Activated CD8-positive, alpha-beta T cell treated with anti-CD3 and anti-CD28 coated beads, Interleukin-2, amount 10 ng/mL, durations not matched to agents 7 days and 5 days (primary cell): ENCODE results near the gene FANCF. TPM values are rescaled to one million over a fixed set of nuclear protein-coding genes. Genes with fewer than 3 reads are reported as not detected.

Experiments
- ATAC-seq: fragments of 150-1000 bp; cut with Tn5 transposase; one replicate; pipeline ENCODE4 v1.10.0; 2021; ENCODE audit warnings: moderate library complexity
- CTCF ChIA-PET: fragments of 350-600 bp; sonication (Branson Sonifier 250); formaldehyde crosslinking; loops from one replicate; lab custom pipeline; 2021; ENCODE audit warnings: antibody characterized with exemption; lab: Charles Lee
- POLR2A ChIA-PET: fragments of 350-600 bp; sonication (Branson Sonifier 250); formaldehyde crosslinking; loops from one replicate; lab custom pipeline; 2021; ENCODE audit warnings: antibody characterized with exemption; lab: Charles Lee
- DNase-seq: peaks from one replicate; pipeline ENCODE4 v3.0.0-alpha.2; 2020
- H3K27ac Mint-ChIP-seq: one replicate; pipeline ENCODE4 v1.8.0; 2021; ENCODE audit warnings: mild to moderate bottlenecking, mixed read lengths
- H3K27me3 Mint-ChIP-seq: one replicate; pipeline ENCODE4 v1.8.0; 2021; ENCODE audit warnings: low read depth, mixed read lengths
- H3K36me3 Mint-ChIP-seq: one replicate; pipeline ENCODE4 v1.8.0; 2021; ENCODE audit warnings: low read depth, mixed read lengths
- H3K4me1 Mint-ChIP-seq: one replicate; pipeline ENCODE4 v1.8.0; 2021; ENCODE audit warnings: low read depth, mixed read lengths
- H3K4me3 Mint-ChIP-seq: one replicate; pipeline ENCODE4 v1.8.0; 2021; ENCODE audit warnings: mild to moderate bottlenecking, mixed read lengths
- H3K9me3 Mint-ChIP-seq: one replicate; pipeline ENCODE4 v1.8.0; 2022; ENCODE audit warnings: mixed read lengths; ENCODE audit not compliant: insufficient read depth
- total RNA-seq, 2 experiments: library from RNA; stranded (reverse); gene quantifications; one replicate each; pipeline ENCODE4 v1.2.3, GENCODE V29; 2021

FANCF gene
- total RNA-seq, 2 experiments from 2014 or later = 14.6 to 14.7 TPM

DNA sequence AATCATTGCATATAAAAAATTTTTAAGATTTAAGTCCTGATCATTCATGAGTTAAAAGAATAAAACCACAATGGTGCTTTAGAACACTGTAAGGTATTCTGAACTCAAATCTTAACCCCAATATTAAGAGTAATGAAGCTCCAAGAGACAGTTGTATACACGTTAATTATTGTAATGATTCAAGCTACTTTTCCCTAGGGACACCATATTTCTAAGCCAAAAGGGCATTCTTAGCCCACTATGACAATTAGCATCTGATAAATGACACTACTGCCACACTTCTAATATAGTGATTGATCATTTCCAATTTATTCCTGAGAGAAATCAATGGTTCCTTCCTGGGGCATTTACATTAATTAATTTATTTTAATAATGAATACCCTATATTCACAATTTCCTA is 21.7 kb downstream of the FANCF start:
- no peaks in the 10 kb centered on the region for H3K36me3 Mint-ChIP-seq
- H3K27me3 Mint-ChIP-seq = peaks cover 4% of the 10 kb centered on the region
- H3K4me1 Mint-ChIP-seq = no peaks in the 10 kb centered on the region
- no peaks in the 10 kb centered on the region for H3K9me3 Mint-ChIP-seq
- no peak overlapping the region for H3K27ac Mint-ChIP-seq
- no peak overlapping the region for H3K4me3 Mint-ChIP-seq
- POLR2A ChIA-PET = no interaction called here
- DNase-seq (no peak), ATAC-seq (no peak)
- CTCF ChIA-PET = no interaction called here

DNA sequence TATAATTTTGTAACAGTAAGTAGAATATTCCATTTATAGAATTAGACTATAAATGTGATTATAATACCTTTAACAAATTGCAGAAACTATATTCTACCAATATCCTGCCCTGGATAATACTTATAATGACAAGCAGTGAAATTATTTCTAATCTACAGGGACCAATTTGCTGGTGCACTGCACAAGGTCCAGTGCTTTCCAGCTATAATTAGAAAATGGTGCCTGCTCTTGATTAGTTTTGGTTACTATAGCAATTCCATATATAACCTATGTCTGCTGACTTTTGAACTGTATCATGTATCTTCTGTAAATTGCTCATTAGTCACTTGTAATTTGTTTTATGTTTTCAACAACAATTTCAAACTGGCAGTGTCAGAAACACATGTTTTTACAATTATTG is 23.1 kb downstream of the FANCF start:
- Mint-ChIP-seq H3K9me3 (no peaks in the 10 kb centered on the region), H3K4me1 (no peaks in the 10 kb centered on the region), H3K27me3 (peaks cover 4% of the 10 kb centered on the region), H3K27ac (no peak overlapping the region), H3K4me3 (no peak overlapping the region), H3K36me3 (no peaks in the 10 kb centered on the region)
- CTCF ChIA-PET = no interaction called here
- POLR2A ChIA-PET = no interaction called here
- no peak for ATAC-seq
- DNase-seq = no peak

DNA sequence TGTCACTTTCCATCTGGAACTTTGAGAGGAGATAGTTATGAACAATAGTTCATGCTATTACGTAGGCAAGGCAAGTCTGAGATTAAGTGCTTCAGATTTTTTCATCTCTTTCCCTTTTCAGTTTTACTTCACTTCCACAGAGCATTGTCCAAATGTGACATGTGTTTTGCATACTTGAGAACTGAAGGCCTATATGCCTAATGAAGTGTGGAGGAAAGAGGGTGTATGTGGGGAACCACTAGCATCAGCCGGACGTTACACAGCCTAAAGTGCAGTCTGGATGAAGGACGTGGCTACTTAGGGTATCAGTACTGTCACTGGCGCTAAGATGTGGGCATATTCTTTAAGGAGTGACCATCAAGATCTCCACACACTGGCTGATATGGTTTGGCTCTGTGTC is 26.2 kb downstream of the FANCF start:
- Mint-ChIP-seq H3K36me3 (no peaks in the 10 kb centered on the region), H3K9me3 (no peaks in the 10 kb centered on the region), H3K27me3 (peaks cover 4% of the 10 kb centered on the region), H3K27ac (no peak overlapping the region), H3K4me3 (no peak overlapping the region), H3K4me1 (no peaks in the 10 kb centered on the region)
- ATAC-seq = no peak
- CTCF ChIA-PET = no interaction called here
- DNase-seq = no peak
- POLR2A ChIA-PET = no interaction called here

DNA sequence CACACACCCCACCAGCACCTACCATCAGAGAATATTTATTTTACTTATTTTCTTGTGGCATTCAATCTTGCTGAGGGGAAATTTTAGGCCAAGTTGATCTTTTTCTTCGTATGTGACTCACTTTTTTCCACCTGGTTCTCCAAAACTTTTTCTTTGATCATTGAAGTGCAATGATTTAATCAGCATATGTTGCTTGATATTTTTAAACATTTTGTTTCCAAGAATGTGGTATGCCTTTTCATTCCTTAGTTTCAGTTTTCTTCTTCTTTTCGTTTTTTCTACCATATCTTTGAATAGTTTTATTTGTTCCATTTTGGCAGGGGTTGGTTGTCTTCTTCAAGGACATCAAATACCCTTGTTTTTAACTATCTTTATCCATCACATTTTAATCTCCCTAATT is 28.6 kb downstream of the FANCF start:
- Mint-ChIP-seq H3K4me3 (no peak overlapping the region), H3K9me3 (no peaks in the 10 kb centered on the region), H3K4me1 (no peaks in the 10 kb centered on the region), H3K27me3 (peaks cover 4% of the 10 kb centered on the region), H3K27ac (no peak overlapping the region), H3K36me3 (no peaks in the 10 kb centered on the region)
- DNase-seq (no peak), ATAC-seq (no peak)
- ChIA-PET CTCF (no interaction called here), POLR2A (no interaction called here)

DNA sequence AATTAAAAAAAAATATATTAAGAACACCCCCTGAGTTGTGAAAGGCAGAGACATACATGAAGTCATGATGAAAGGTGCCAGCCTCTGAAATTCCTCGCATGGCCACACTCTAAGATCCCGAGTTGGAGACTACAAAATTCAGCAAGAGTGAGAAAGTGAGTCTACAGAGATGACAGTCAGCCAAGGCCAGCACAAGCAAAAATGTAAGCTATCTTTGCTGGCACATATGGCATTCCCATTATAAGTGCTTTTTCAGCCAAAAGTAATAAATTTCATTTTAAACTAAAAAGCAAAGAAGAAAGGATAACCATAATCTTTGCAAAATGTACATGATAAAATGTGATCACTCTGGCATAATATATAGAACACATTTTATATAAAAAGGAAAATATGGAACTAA is 40.6 kb downstream of the FANCF start:
- Mint-ChIP-seq H3K4me3 (no peak overlapping the region), H3K9me3 (no peaks in the 10 kb centered on the region), H3K4me1 (no peaks in the 10 kb centered on the region), H3K36me3 (no peaks in the 10 kb centered on the region), H3K27me3 (no peaks in the 10 kb centered on the region), H3K27ac (no peak overlapping the region)
- ChIA-PET POLR2A (no interaction called here), CTCF (no interaction called here)
- DNase-seq = no peak
- ATAC-seq = no peak

DNA sequence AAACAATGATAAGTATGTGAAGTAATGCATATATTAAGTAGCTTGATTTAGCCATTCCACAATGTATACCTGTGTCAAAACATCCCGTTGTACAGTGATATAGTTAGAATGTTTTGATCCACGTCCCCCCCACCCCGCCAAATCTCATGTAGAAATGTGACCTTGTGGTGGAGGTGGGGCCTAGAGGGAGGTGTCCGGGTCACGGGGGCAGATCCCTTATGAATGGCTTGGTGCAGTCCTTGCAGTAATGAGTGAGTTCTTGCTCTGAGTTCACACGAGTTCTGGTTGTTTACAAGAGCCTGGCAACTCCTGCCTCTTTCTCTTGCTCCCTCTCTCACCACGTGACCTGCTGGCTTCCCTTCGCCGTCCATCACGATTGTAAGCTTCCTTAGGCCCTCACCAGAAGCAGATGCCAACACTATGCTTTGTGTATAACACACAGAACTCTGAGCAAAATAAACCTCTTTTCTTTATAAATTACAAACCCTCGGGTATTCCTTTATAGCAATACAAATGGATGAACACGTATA is 41.6 kb downstream of the FANCF start:
- Mint-ChIP-seq H3K36me3 (no peaks in the 10 kb centered on the region), H3K4me1 (no peaks in the 10 kb centered on the region), H3K27me3 (no peaks in the 10 kb centered on the region), H3K9me3 (no peaks in the 10 kb centered on the region), H3K4me3 (no peak overlapping the region), H3K27ac (no peak overlapping the region)
- ATAC-seq = no peak
- no peak for DNase-seq
- ChIA-PET CTCF (interaction anchor here (0.7 kb wide), 1 partner anchor 73 kb away, joined by 3 read pairs; no protein-coding TSS in a partner anchor), POLR2A (no interaction called here)

DNA sequence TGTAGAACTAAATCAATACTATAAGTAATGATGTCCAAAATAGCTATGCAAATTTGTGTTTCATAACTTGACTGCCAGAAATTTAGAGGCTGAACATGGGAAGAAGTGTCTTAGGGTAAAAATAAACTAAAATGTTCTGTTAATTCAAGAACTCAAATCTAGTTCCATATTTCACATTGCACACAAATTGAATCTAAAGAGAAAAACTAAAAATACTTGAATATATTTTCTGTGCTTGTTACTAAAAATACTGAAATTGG is 43.5 kb downstream of the FANCF start:
- ChIA-PET CTCF (no interaction called here), POLR2A (no interaction called here)
- H3K4me1 Mint-ChIP-seq = no peaks in the 10 kb centered on the region
- no peaks in the 10 kb centered on the region for H3K9me3 Mint-ChIP-seq
- no peaks in the 10 kb centered on the region for H3K36me3 Mint-ChIP-seq
- no peak overlapping the region for H3K4me3 Mint-ChIP-seq
- no peaks in the 10 kb centered on the region for H3K27me3 Mint-ChIP-seq
- no peak overlapping the region for H3K27ac Mint-ChIP-seq
- ATAC-seq (no peak), DNase-seq (no peak)

DNA sequence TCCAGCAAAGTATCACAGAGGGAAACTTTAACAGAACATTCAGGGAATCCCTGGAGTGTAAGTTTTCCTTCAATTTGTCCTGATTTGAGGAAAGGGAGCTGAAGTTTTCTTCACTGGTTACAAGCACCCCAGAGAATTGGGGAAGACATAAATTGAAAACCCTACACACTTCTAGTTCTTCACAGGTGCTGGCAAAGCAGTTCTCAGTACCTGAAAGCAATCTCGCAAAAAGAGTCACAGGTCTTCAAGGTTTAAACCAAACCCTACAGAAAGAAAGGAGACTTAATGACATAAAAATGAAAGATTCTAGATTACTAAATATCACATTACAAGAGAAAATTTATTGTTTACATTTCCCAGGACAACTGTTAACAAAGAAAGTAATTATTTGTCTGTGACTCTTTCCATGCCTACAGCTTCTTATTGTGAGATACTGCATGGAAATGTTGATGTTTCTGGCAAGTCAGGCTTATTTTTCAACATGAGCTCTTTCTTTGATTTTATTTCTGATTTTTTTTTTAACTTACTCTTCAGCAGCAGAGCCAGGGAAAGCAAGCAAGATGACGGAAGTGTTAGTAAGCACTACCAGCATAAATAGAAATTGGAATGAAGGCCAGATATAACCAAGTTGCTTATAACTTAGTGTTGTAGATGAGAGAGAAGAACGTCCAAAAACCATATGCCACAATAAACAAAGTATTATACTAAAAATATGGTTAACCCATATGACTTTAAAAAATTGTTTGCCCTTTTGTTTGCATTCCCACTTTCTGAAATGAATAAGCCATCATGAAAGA is 44.1 kb downstream of the FANCF start:
- CTCF ChIA-PET = no interaction called here
- H3K4me3 Mint-ChIP-seq = no peak overlapping the region
- no peak for ATAC-seq
- H3K36me3 Mint-ChIP-seq = no peaks in the 10 kb centered on the region
- H3K27ac Mint-ChIP-seq = no peak overlapping the region
- no peaks in the 10 kb centered on the region for H3K4me1 Mint-ChIP-seq
- no peaks in the 10 kb centered on the region for H3K27me3 Mint-ChIP-seq
- DNase-seq = no peak
- no peaks in the 10 kb centered on the region for H3K9me3 Mint-ChIP-seq
- POLR2A ChIA-PET = no interaction called here

DNA sequence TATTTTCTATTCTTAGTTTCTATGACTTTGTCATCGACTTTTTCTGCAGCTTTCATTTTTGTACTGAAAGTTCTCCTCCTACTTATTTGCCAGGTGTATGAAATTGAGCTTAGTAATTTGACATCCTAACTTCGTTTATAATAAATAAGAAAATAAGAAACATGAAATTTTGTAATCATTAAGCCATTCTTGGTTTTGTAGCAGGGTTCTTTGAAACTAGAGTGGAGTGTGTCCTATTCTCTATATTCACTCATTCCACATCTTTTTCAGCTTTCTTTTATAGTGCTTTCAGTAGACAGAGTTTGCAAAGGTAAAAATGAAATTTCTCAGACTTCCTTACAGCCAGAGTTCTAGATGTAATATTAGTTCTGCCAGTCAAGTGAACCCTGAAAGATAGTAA is 47.8 kb downstream of the FANCF start:
- DNase-seq = no peak
- no peaks in the 10 kb centered on the region for H3K36me3 Mint-ChIP-seq
- H3K4me3 Mint-ChIP-seq = no peak overlapping the region
- H3K27me3 Mint-ChIP-seq = no peaks in the 10 kb centered on the region
- no peaks in the 10 kb centered on the region for H3K4me1 Mint-ChIP-seq
- ChIA-PET POLR2A (no interaction called here), CTCF (no interaction called here)
- no peaks in the 10 kb centered on the region for H3K9me3 Mint-ChIP-seq
- no peak overlapping the region for H3K27ac Mint-ChIP-seq
- no peak for ATAC-seq

Other genes starting within 250 kb of the FANCF start
- gene GAS2, start 40.8 kb upstream of the FANCF start, total RNA-seq = 1 to 10 TPM in 1 of 2 experiments, under 1 TPM in 1; 0.89 to 1.5 TPM
- 10 to 100 TPM; 32.4 to 34.0 TPM for gene SVIP, start 204.0 kb upstream of the FANCF start, total RNA-seq
- not detected for gene CCDC179, start 234.7 kb upstream of the FANCF start, total RNA-seq